Karpas-422 (cell line): ENCODE data around the gene RYR2. TPM values are rescaled to one million over a fixed set of nuclear protein-coding genes. Genes with fewer than 3 reads are reported as not detected.

Experiments
- DNase-seq: peaks from one replicate; pipeline ENCODE4 v3.0.0-alpha.2; 2015
- H2AFZ ChIP-seq: fragments of 200-600 bp; sonication (generic); 2 replicates; pipeline ENCODE4 v1.6.1; 2014; ENCODE audit warnings: antibody characterized with exemption, low read length, mixed read lengths
- H3K27ac ChIP-seq: fragments of 200-600 bp; sonication (generic); 2 replicates; pipeline ENCODE4 v1.5.1; 2014; ENCODE audit warnings: mild to moderate bottlenecking, low read length, moderate library complexity
- H3K27me3 ChIP-seq: fragments of 200-600 bp; sonication (generic); 2 replicates; pipeline ENCODE4 v1.6.1; 2014; ENCODE audit warnings: low read length, mixed read lengths
- H3K36me3 ChIP-seq: fragments of 200-600 bp; sonication (generic); 2 replicates; pipeline ENCODE4 v1.6.1; 2014; ENCODE audit warnings: low read length, mixed read lengths; ENCODE audit not compliant: insufficient read depth
- H3K4me1 ChIP-seq: fragments of 200-600 bp; sonication (generic); 2 replicates; pipeline ENCODE4 v1.6.1; 2014; ENCODE audit warnings: mild to moderate bottlenecking, low read length, mixed read lengths
- H3K4me2 ChIP-seq: fragments of 200-600 bp; sonication (generic); 2 replicates; pipeline ENCODE4 v1.6.1; 2014; ENCODE audit warnings: low read length, low read depth, mild to moderate bottlenecking; ENCODE audit not compliant: poor library complexity, severe bottlenecking
- H3K4me3 ChIP-seq: fragments of 200-600 bp; sonication (generic); 2 replicates; pipeline ENCODE4 v1.5.1; 2014; ENCODE audit warnings: mild to moderate bottlenecking, antibody characterized with exemption, low read length, mixed read lengths
- H3K79me2 ChIP-seq: fragments of 200-600 bp; sonication (generic); 2 replicates; pipeline ENCODE4 v1.6.1; 2014; ENCODE audit warnings: mild to moderate bottlenecking, low read length, mixed read lengths
- H3K9ac ChIP-seq: fragments of 200-600 bp; sonication (generic); 2 replicates; pipeline ENCODE4 v1.6.0; 2014; ENCODE audit warnings: low read length
- H3K9me2 ChIP-seq: fragments of 200-600 bp; sonication (generic), shearing (Covaris generic); replicated peaks from 2 replicates; pipeline ENCODE4 v1.6.0; 2014; ENCODE audit warnings: mild to moderate bottlenecking, low read length, moderate library complexity; ENCODE audit not compliant: insufficient read depth
- H3K9me3 ChIP-seq: fragments of 300-700, 200-600 bp; sonication (generic); 2 replicates; pipeline ENCODE4 v1.6.1; 2014; ENCODE audit warnings: low read length, mixed read lengths
- H4K20me1 ChIP-seq: fragments of 200-600 bp; sonication (generic); 2 replicates; pipeline ENCODE4 v1.6.1; 2014; ENCODE audit warnings: mild to moderate bottlenecking, antibody characterized with exemption, low read length, low read depth; ENCODE audit not compliant: insufficient read depth
- total RNA-seq: library from RNA; depleted of rRNA; stranded (reverse); fragments of >200 nt; shearing (Covaris generic); gene quantifications from 2 replicates; pipeline ENCODE4 v1.2.3, GENCODE V29; 2014; ENCODE audit warnings: low replicate concordance

The RYR2 gene
- total RNA-seq, 1 experiment from 2014 or later: not detected

- no peak overlapping the region for H3K9ac ChIP-seq
- no peaks in the 10 kb centered on the region for H3K4me1 ChIP-seq
- H4K20me1 ChIP-seq: no peaks in the 10 kb centered on the region
- H3K4me2 ChIP-seq: no peak overlapping the region
- no peak overlapping the region for H3K27ac ChIP-seq
- H3K9me3 ChIP-seq: no peaks in the 10 kb centered on the region
- no peaks in the 10 kb centered on the region for H3K79me2 ChIP-seq
- H3K36me3 ChIP-seq: no peaks in the 10 kb centered on the region
- H3K9me2 ChIP-seq: no peaks in the 10 kb centered on the region
- no peaks in the 10 kb centered on the region for H3K27me3 ChIP-seq
- no peak for DNase-seq
- H3K4me3 ChIP-seq: no peak overlapping the region
- H2AFZ ChIP-seq: no peak overlapping the region
These were observed 566.4 kb downstream of the RYR2 start for GRCh38 chr1:237608433-237608832.

GRCh38 chr1:237610157-237610556 is 568.2 kb downstream of the RYR2 start:
- H3K9me3 ChIP-seq: no peaks in the 10 kb centered on the region

DNA sequence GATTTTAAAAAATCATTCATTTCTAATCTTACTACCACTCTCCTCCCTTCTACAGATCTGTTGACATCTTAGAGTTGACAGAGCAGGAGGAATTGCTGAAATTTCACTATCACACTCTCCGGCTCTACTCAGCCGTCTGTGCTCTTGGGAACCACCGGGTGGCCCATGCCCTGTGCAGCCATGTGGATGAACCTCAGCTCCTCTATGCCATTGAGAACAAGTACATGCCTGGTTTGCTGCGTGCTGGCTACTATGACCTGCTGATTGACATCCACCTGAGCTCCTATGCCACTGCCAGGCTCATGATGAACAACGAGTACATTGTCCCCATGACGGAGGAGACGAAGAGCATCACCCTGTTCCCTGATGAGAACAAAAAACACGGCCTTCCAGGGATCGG is 572.0 kb downstream of the RYR2 start:
- Histone ChIP-seq H3K36me3 (no peaks in the 10 kb centered on the region), H3K27ac (no peak overlapping the region), H3K9ac (no peak overlapping the region), H3K4me1 (no peaks in the 10 kb centered on the region), H3K9me2 (no peaks in the 10 kb centered on the region), H3K27me3 (no peaks in the 10 kb centered on the region), H3K4me2 (no peak overlapping the region), H4K20me1 (no peaks in the 10 kb centered on the region), H3K4me3 (no peak overlapping the region), H2AFZ (no peak overlapping the region), H3K9me3 (no peaks in the 10 kb centered on the region), H3K79me2 (no peaks in the 10 kb centered on the region)
- no peak for DNase-seq

More at GRCh38 chr1:237610157-237610556, 568.2 kb downstream of the RYR2 start:
- H3K9ac ChIP-seq: no peak overlapping the region
- H3K9me2 ChIP-seq: no peaks in the 10 kb centered on the region
- H3K27ac ChIP-seq: no peak overlapping the region
- no peaks in the 10 kb centered on the region for H3K79me2 ChIP-seq
- H2AFZ ChIP-seq: no peak overlapping the region
- H3K4me1 ChIP-seq: no peaks in the 10 kb centered on the region
- H3K36me3 ChIP-seq: no peaks in the 10 kb centered on the region
- no peak for DNase-seq
- no peak overlapping the region for H3K4me3 ChIP-seq
- no peak overlapping the region for H3K4me2 ChIP-seq
- no peaks in the 10 kb centered on the region for H3K27me3 ChIP-seq
- H4K20me1 ChIP-seq: no peaks in the 10 kb centered on the region

DNA sequence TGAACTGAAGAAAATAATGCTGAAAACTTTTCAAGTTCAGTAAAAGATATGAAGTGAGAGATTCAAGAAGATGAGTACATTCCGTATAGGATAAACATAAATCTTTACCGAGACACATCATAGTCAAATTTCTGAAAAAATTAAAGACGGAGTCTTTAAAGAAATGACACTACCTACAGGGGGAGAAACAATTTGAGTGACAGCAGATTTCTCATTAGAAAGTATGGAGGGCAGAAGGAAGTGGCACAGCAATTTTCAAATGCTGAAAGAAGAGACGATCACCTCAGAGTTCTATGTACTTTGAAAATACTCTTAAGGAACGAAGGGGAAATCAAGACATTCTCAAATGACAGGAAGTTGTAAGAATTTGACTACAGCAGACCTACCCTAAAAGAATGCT is 577.6 kb downstream of the RYR2 start:
- Histone ChIP-seq H3K9me2 (no peaks in the 10 kb centered on the region), H3K27me3 (no peaks in the 10 kb centered on the region), H3K79me2 (no peaks in the 10 kb centered on the region), H3K4me3 (no peak overlapping the region), H3K27ac (no peak overlapping the region), H3K4me1 (no peaks in the 10 kb centered on the region), H3K9ac (no peak overlapping the region), H4K20me1 (no peaks in the 10 kb centered on the region), H3K36me3 (no peaks in the 10 kb centered on the region), H3K9me3 (no peaks in the 10 kb centered on the region), H3K4me2 (no peak overlapping the region), H2AFZ (no peak overlapping the region)
- no peak for DNase-seq

- Histone ChIP-seq H3K4me2 (no peak overlapping the region), H3K79me2 (no peaks in the 10 kb centered on the region), H2AFZ (no peak overlapping the region), H3K27me3 (no peaks in the 10 kb centered on the region), H3K36me3 (no peaks in the 10 kb centered on the region), H3K9ac (no peak overlapping the region), H3K27ac (no peak overlapping the region), H4K20me1 (no peaks in the 10 kb centered on the region), H3K4me3 (no peak overlapping the region), H3K9me3 (no peaks in the 10 kb centered on the region), H3K4me1 (no peaks in the 10 kb centered on the region), H3K9me2 (no peaks in the 10 kb centered on the region)
- no peak for DNase-seq
These were observed 592.9 kb downstream of the RYR2 start for GRCh38 chr1:237634922-237635321.

DNA sequence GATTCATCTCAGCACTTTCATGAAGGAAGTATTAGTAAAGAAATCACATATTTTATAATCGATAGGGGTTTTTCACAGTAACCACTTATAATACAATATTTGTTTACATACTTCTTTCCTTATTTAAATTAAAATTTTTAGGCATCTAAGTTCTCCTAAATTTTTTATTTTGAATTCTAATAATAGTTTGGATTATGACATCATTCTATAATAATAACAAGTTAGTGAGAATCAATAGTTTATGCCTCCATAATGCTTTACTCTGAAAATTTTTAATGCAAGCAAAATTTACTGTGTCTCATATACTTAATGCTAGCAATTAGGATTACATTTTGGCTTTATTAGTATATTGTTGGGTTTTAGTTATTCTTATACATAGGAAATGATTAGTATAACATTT is 596.6 kb downstream of the RYR2 start:
- no peaks in the 10 kb centered on the region for H3K4me1 ChIP-seq
- no peaks in the 10 kb centered on the region for H3K36me3 ChIP-seq
- H3K4me3 ChIP-seq: no peak overlapping the region
- no peaks in the 10 kb centered on the region for H3K27me3 ChIP-seq
- no peaks in the 10 kb centered on the region for H3K9me3 ChIP-seq
- no peaks in the 10 kb centered on the region for H3K79me2 ChIP-seq
- H2AFZ ChIP-seq: no peak overlapping the region
- no peaks in the 10 kb centered on the region; the same call in 1 of the 2 replicates for H3K9me2 ChIP-seq
- no peak overlapping the region for H3K4me2 ChIP-seq
- no peaks in the 10 kb centered on the region for H4K20me1 ChIP-seq
- no peak overlapping the region for H3K27ac ChIP-seq
- no peak overlapping the region for H3K9ac ChIP-seq
- no peak for DNase-seq

DNA sequence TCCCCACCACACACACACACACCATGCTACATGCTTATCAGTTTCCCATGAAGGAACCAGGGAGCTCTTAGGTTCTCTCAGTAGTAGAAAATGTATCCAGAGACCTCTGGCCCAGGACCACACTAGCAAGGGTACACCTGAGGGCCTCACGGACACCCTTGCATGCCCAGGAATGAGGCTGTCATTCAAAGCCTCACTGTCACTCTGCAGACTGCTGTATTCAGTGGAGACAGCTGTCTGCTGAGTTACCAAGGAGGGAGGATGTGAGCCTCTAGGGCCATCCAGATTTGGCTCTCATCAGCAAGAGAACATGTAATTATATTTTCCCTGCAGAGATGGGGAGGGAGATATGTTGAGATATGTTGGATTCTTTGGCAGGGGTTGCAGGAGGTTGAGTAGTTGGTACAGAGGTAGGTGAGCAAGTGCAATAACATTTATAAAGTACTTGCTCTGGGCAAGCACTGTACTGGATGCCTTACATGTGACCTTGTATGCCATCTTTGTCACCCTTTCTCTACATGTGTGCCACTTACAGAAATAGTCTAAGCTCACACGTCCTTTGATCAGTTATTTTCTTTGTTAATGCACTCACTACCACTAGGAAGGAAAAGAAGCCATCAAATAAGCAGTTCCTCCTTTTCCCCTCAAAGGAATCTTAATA is 598.2 kb downstream of the RYR2 start:
- Histone ChIP-seq H3K4me1 (no peaks in the 10 kb centered on the region), H2AFZ (no peak overlapping the region), H3K79me2 (no peaks in the 10 kb centered on the region), H3K9ac (no peak overlapping the region), H3K27ac (no peak overlapping the region), H3K4me3 (no peak overlapping the region), H3K9me3 (no peaks in the 10 kb centered on the region), H3K27me3 (no peaks in the 10 kb centered on the region), H4K20me1 (no peaks in the 10 kb centered on the region), H3K9me2 (no peaks in the 10 kb centered on the region; the same call in 1 of the 2 replicates), H3K36me3 (no peaks in the 10 kb centered on the region), H3K4me2 (no peak overlapping the region)
- no peak for DNase-seq

GRCh38 chr1:237640966-237641365 is 599.0 kb downstream of the RYR2 start:
- Histone ChIP-seq H3K79me2 (no peaks in the 10 kb centered on the region), H3K27ac (no peak overlapping the region), H3K9me3 (no peaks in the 10 kb centered on the region), H3K4me1 (no peaks in the 10 kb centered on the region), H3K4me2 (no peak overlapping the region), H3K36me3 (no peaks in the 10 kb centered on the region), H2AFZ (no peak overlapping the region), H3K9ac (no peak overlapping the region), H3K9me2 (no peaks in the 10 kb centered on the region; the same call in 1 of the 2 replicates), H3K27me3 (no peaks in the 10 kb centered on the region), H3K4me3 (no peak overlapping the region), H4K20me1 (no peaks in the 10 kb centered on the region)
- DNase-seq: no peak
